A673 (cell line): ENCODE data around the gene ZNF516.

Experiments
- EZH2 ChIP-seq: fragments of 200-600 bp; sonication (generic); IDR thresholded peaks from 2 replicates; pipeline ENCODE4 v1.6.1; 2017; ENCODE audit warnings: borderline replicate concordance, low read depth, mild to moderate bottlenecking, mixed read lengths, antibody characterized with exemption, low read length; ENCODE audit not compliant: poor library complexity, severe bottlenecking
- TF ChIP-seq, protein P1 (sequence below): fragments of 300-800, 200-600 bp; sonication (generic); conservative IDR thresholded peaks from 2 replicates; pipeline ENCODE4 v1.5.1; 2017; ENCODE audit warnings: low read depth, mild to moderate bottlenecking, antibody characterized with exemption, low read length, moderate library complexity, mixed read lengths

DNA sequence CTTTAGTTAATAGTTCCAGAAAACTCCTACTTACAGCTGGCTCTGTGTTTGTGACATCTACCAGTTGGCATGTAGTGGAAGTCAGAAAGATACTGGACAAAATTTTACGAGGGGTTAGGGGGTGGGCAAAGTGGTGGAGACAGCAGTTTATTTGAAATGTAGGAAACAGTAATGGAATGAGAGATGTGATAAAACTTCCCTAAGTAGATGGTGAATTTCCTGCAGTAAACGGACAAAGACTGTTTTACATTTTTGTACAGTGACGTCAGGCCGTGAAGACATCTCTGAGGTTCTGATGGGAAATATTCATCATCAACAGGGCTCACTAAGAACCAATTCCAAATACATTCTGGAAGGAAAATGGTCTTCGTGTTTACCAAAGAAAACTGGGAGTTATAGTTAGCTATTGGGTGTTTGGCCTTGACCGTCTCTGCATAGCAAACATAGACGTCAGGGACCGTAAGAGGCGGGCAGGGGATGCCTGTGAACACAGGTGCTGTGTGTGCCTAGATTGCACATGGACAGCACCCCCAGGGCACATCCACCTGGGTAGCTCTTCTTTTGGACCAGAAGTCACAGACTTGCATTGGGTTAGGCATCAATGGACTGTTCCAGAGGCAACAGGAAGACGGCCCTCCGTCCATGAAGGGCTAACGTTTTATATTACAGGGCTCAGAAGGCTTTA lies 131.5 kb downstream of the ZNF516 start:
- TF ChIP-seq, protein P1, sequence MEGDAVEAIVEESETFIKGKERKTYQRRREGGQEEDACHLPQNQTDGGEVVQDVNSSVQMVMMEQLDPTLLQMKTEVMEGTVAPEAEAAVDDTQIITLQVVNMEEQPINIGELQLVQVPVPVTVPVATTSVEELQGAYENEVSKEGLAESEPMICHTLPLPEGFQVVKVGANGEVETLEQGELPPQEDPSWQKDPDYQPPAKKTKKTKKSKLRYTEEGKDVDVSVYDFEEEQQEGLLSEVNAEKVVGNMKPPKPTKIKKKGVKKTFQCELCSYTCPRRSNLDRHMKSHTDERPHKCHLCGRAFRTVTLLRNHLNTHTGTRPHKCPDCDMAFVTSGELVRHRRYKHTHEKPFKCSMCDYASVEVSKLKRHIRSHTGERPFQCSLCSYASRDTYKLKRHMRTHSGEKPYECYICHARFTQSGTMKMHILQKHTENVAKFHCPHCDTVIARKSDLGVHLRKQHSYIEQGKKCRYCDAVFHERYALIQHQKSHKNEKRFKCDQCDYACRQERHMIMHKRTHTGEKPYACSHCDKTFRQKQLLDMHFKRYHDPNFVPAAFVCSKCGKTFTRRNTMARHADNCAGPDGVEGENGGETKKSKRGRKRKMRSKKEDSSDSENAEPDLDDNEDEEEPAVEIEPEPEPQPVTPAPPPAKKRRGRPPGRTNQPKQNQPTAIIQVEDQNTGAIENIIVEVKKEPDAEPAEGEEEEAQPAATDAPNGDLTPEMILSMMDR = no peak
- no peak for TF ChIP-seq EZH2
